ENCODE data around the gene MISFA. TPM values are rescaled to one million over a fixed set of nuclear protein-coding genes. Genes with fewer than 3 reads are reported as not detected.

The MISFA gene
- total RNA-seq, 1 experiment from 2014 or later: 4.6 TPM

DNA sequence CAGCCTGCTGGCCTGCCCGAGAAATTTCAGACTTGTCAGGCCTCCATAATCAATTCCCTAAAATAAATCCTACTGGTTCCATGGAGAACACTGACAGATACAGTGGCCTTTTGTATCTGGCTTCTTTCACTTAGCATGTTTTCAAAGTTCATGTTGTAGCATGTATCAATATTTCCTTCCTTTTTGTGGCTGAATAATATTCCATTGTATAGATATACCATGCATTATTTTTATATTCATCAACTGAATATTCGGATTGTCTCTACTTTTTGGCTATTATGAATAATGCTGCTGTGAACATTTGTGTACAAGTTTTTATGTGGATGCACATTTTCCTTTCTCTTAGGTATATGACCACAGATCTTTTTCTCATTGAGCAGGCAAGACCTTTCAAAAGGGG lies 24.1 kb downstream of the MISFA start:
- Histone ChIP-seq H3K27me3 (replicated peaks; ENCODE audit: insufficient read depth, low read depth, low read length, poor library complexity) (no peaks in the 10 kb centered on the region), H3K4me3 (ENCODE audit: low read depth, low read length, poor library complexity, severe bottlenecking) (no peak overlapping the region), H3K36me3 (ENCODE audit: insufficient read depth, low read length, poor library complexity, severe bottlenecking) (no peaks in the 10 kb centered on the region), H3K9me3 (ENCODE audit: low read depth, low read length, poor library complexity, severe bottlenecking) (no peaks in the 10 kb centered on the region), H3K27ac (ENCODE audit: low read depth, low read length, poor library complexity, severe bottlenecking) (no peak overlapping the region), H3K4me1 (ENCODE audit: insufficient read depth, low read length, poor library complexity, severe bottlenecking) (no peaks in the 10 kb centered on the region)
- BruUV-seq (replicated peaks): no TSS peak
- intact Hi-C loops (cut with micrococcal nuclease; ENCODE audit: unreplicated experiment): no loop called here
- no peak for DNase-seq (ENCODE audit: low spot score)
- TF ChIP-seq, protein P1, sequence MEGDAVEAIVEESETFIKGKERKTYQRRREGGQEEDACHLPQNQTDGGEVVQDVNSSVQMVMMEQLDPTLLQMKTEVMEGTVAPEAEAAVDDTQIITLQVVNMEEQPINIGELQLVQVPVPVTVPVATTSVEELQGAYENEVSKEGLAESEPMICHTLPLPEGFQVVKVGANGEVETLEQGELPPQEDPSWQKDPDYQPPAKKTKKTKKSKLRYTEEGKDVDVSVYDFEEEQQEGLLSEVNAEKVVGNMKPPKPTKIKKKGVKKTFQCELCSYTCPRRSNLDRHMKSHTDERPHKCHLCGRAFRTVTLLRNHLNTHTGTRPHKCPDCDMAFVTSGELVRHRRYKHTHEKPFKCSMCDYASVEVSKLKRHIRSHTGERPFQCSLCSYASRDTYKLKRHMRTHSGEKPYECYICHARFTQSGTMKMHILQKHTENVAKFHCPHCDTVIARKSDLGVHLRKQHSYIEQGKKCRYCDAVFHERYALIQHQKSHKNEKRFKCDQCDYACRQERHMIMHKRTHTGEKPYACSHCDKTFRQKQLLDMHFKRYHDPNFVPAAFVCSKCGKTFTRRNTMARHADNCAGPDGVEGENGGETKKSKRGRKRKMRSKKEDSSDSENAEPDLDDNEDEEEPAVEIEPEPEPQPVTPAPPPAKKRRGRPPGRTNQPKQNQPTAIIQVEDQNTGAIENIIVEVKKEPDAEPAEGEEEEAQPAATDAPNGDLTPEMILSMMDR (conservative IDR thresholded peaks at IDR 0.05; ENCODE audit: low read depth, low read length): no peak
- no peak for TF ChIP-seq EZH2 (IDR thresholded peaks at IDR 0.05; ENCODE audit: borderline replicate concordance, low read depth, low read length, poor library complexity, severe bottlenecking)
- POLR2A ChIA-PET (ENCODE audit: low non-redundant PET): no interaction called here
- CTCF ChIA-PET: no interaction called here

DNA sequence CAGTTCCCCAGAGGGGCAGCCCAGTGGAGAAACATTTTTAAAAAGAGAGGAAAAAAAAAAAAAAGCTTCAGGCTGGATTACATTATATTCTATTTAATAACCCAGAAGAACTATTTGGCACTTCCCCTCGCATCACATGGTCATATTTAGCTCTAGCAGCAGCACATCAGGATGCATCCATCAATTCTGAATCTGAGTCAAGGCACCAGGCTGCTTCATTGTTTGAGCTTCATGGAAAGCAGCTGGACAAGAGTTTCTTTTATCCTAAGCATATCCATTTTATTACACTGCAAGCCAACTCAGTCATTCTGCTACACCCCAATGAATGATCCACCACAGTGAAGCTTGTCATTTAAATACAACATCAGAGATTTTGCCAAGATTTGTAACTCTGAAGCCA lies 24.6 kb downstream of the MISFA start:
- Histone ChIP-seq H3K27me3 (replicated peaks; ENCODE audit: insufficient read depth, low read depth, low read length, poor library complexity) (no peaks in the 10 kb centered on the region), H3K4me3 (ENCODE audit: low read depth, low read length, poor library complexity, severe bottlenecking) (no peak overlapping the region), H3K9me3 (ENCODE audit: low read depth, low read length, poor library complexity, severe bottlenecking) (no peaks in the 10 kb centered on the region), H3K4me1 (ENCODE audit: insufficient read depth, low read length, poor library complexity, severe bottlenecking) (no peaks in the 10 kb centered on the region), H3K27ac (ENCODE audit: low read depth, low read length, poor library complexity, severe bottlenecking) (no peak overlapping the region), H3K36me3 (ENCODE audit: insufficient read depth, low read length, poor library complexity, severe bottlenecking) (no peaks in the 10 kb centered on the region)
- POLR2A ChIA-PET (ENCODE audit: low non-redundant PET): no interaction called here
- TF ChIP-seq, protein P1 (conservative IDR thresholded peaks at IDR 0.05; ENCODE audit: low read depth, low read length): no peak
- no peak for TF ChIP-seq EZH2 (IDR thresholded peaks at IDR 0.05; ENCODE audit: borderline replicate concordance, low read depth, low read length, poor library complexity, severe bottlenecking)
- no peak for DNase-seq (ENCODE audit: low spot score)
- intact Hi-C loops (cut with micrococcal nuclease; ENCODE audit: unreplicated experiment): no loop called here
- no TSS peak for BruUV-seq (replicated peaks)
- CTCF ChIA-PET: no interaction called here

DNA sequence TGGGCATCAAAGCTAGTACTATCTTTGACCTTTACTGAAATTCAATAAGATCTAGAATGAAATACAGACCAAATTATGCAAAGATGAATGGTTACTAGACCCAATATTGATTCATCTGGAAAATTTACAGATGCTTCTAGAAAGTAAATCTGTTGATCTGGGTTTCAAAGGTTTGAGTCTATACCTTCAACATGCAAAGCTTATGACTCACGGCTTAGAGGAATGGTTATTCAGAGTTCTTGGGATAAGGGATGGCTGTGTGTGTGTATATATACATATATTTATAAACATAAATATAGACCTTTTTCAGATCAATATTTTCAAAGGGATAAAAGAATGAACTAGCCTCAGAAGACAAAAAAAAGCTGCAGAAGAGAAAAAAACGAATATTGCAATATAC lies 33.3 kb downstream of the MISFA start:
- H3K4me3 ChIP-seq (ENCODE audit: low read depth, low read length, poor library complexity, severe bottlenecking): peak overlapping the region; percentile 93
- no peak for DNase-seq (ENCODE audit: low spot score)
- intact Hi-C loops (cut with micrococcal nuclease; ENCODE audit: unreplicated experiment): no loop called here
- no peaks in the 10 kb centered on the region for H3K27me3 ChIP-seq (replicated peaks; ENCODE audit: insufficient read depth, low read depth, low read length, poor library complexity)
- ChIA-PET POLR2A (ENCODE audit: low non-redundant PET) (no interaction called here), CTCF (no interaction called here)
- H3K9me3 ChIP-seq (ENCODE audit: low read depth, low read length, poor library complexity, severe bottlenecking): no peaks in the 10 kb centered on the region
- H3K36me3 ChIP-seq (ENCODE audit: insufficient read depth, low read length, poor library complexity, severe bottlenecking): no peaks in the 10 kb centered on the region
- no TSS peak for BruUV-seq (replicated peaks)
- peaks cover 5% of the 10 kb centered on the region for H3K4me1 ChIP-seq (ENCODE audit: insufficient read depth, low read length, poor library complexity, severe bottlenecking)
- peak overlapping the region; percentile 90 for H3K27ac ChIP-seq (ENCODE audit: low read depth, low read length, poor library complexity, severe bottlenecking)
- TF ChIP-seq, protein P1 (conservative IDR thresholded peaks at IDR 0.05; ENCODE audit: low read depth, low read length): no peak
- TF ChIP-seq EZH2 (IDR thresholded peaks at IDR 0.05; ENCODE audit: borderline replicate concordance, low read depth, low read length, poor library complexity, severe bottlenecking): no peak

Data from A673 (cell line).